RWPE2 (cell line): Measurements from ENCODE around the gene TLNRD1.
A peak's percentile ranks its signal among the peaks of the same experiment; 100 is the strongest.

Source experiments
- ATAC-seq: fragments of 200-7000 bp; cut with Tn5 transposase; 3 replicates; pipeline ENCODE4 v1.9.1; 2021; ENCODE audit warnings: low read depth
- DNase-seq: peaks from one replicate; pipeline ENCODE4 v3.0.0-alpha.2; 2020; ENCODE audit warnings: low spot score
- H3K27ac ChIP-seq: fragments of 450-650 bp; 2 replicates; pipeline ENCODE4 v1.5.1; 2017; ENCODE audit warnings: mild to moderate bottlenecking; ENCODE audit not compliant: poor library complexity, severe bottlenecking
- H3K27me3 ChIP-seq: fragments of 250-450 bp; sonication (Bioruptor Pico); 2 replicates; pipeline ENCODE4 v1.5.1; 2021; ENCODE audit warnings: mild to moderate bottlenecking, moderate library complexity; ENCODE audit not compliant: insufficient read depth, poor library complexity, severe bottlenecking
- H3K36me3 ChIP-seq: fragments of 250-450 bp; sonication (Bioruptor Pico); 2 replicates; pipeline ENCODE4 v1.5.1; 2020; ENCODE audit warnings: low read depth, mild to moderate bottlenecking, moderate library complexity
- H3K4me1 ChIP-seq: fragments of 250-450 bp; sonication (Bioruptor Pico); 2 replicates; pipeline ENCODE4 v1.5.1; 2021; ENCODE audit warnings: mild to moderate bottlenecking, moderate library complexity; ENCODE audit not compliant: insufficient read depth, poor library complexity, severe bottlenecking
- H3K4me3 ChIP-seq: fragments of 250-450 bp; sonication (Bioruptor Pico); 2 replicates; pipeline ENCODE4 v1.5.1; 2021; ENCODE audit warnings: mild to moderate bottlenecking, moderate library complexity; ENCODE audit not compliant: severe bottlenecking
- H3K9me3 ChIP-seq: fragments of 250-450 bp; sonication (Bioruptor Pico); 2 replicates; pipeline ENCODE4 v1.5.1; 2021; ENCODE audit warnings: mild to moderate bottlenecking, moderate library complexity; ENCODE audit not compliant: severe bottlenecking
- CTCF ChIP-seq: fragments of 450-650 bp; IDR thresholded peaks from one replicate; pipeline ENCODE4 v1.5.1; 2017; ENCODE audit warnings: mild to moderate bottlenecking, moderate library complexity; ENCODE audit not compliant: poor library complexity, severe bottlenecking

The TLNRD1 gene

GRCh38 chr15:81001152-81002008, 657 bp downstream of the TLNRD1 start:
- H3K9me3 ChIP-seq = no peaks in the 10 kb centered on the region
- peaks cover 11% of the 10 kb centered on the region for H3K4me1 ChIP-seq
- no peak for TF ChIP-seq CTCF
- H3K36me3 ChIP-seq = peaks cover 34% of the 10 kb centered on the region
- no peaks in the 10 kb centered on the region for H3K27me3 ChIP-seq
- ATAC-seq (peak; percentile 55), DNase-seq (peak; percentile 78)
- peak overlapping the region; percentile 92 for H3K4me3 ChIP-seq
- peak overlapping the region; percentile 83 for H3K27ac ChIP-seq

GRCh38 chr15:81002009-81002330, 1.2 kb downstream of the TLNRD1 start:
- Histone ChIP-seq H3K27ac (peak overlapping the region; percentile 83), H3K4me3 (peak overlapping the region; percentile 92), H3K4me1 (peaks cover 11% of the 10 kb centered on the region), H3K36me3 (peaks cover 34% of the 10 kb centered on the region), H3K27me3 (no peaks in the 10 kb centered on the region), H3K9me3 (no peaks in the 10 kb centered on the region)
- DNase-seq (no peak), ATAC-seq (peak; percentile 26)
- no peak for TF ChIP-seq CTCF

GRCh38 chr15:81002331-81003096, 1.8 kb downstream of the TLNRD1 start:
- no peak for TF ChIP-seq CTCF
- peak overlapping the region; percentile 92 for H3K4me3 ChIP-seq
- H3K27ac ChIP-seq = peak overlapping the region; percentile 83
- no peak for ATAC-seq
- H3K36me3 ChIP-seq = peaks cover 34% of the 10 kb centered on the region
- H3K9me3 ChIP-seq = no peaks in the 10 kb centered on the region
- H3K27me3 ChIP-seq = no peaks in the 10 kb centered on the region
- H3K4me1 ChIP-seq = peaks cover 11% of the 10 kb centered on the region
- DNase-seq = peak; percentile 76

- ATAC-seq (no peak), DNase-seq (peak; percentile 63)
- H3K27ac ChIP-seq = no peak overlapping the region
- H3K4me3 ChIP-seq = no peak overlapping the region
- no peaks in the 10 kb centered on the region for H3K9me3 ChIP-seq
- H3K27me3 ChIP-seq = no peaks in the 10 kb centered on the region
- no peak for TF ChIP-seq CTCF
- H3K36me3 ChIP-seq = peaks cover 34% of the 10 kb centered on the region
- H3K4me1 ChIP-seq = peaks cover 11% of the 10 kb centered on the region
Observed at GRCh38 chr15:81003097-81003350, 2.3 kb downstream of the TLNRD1 start.

- Histone ChIP-seq H3K4me3 (no peak overlapping the region), H3K27me3 (no peaks in the 10 kb centered on the region), H3K9me3 (no peaks in the 10 kb centered on the region), H3K36me3 (peaks cover 34% of the 10 kb centered on the region), H3K27ac (no peak overlapping the region), H3K4me1 (peaks cover 11% of the 10 kb centered on the region)
- TF ChIP-seq CTCF = no peak
- ATAC-seq (no peak), DNase-seq (no peak)
Observed at GRCh38 chr15:81006124-81006523, 5.4 kb downstream of the TLNRD1 start.
